ENCODE measurements around the gene ATP8A1. TPM values are rescaled to one million over a fixed set of nuclear protein-coding genes. Genes with fewer than 3 reads are reported as not detected.

The ATP8A1 gene
- total and polyA plus RNA-seq, 4 donors, result 0.65 to 15.9 (median 5.9) TPM

DNA sequence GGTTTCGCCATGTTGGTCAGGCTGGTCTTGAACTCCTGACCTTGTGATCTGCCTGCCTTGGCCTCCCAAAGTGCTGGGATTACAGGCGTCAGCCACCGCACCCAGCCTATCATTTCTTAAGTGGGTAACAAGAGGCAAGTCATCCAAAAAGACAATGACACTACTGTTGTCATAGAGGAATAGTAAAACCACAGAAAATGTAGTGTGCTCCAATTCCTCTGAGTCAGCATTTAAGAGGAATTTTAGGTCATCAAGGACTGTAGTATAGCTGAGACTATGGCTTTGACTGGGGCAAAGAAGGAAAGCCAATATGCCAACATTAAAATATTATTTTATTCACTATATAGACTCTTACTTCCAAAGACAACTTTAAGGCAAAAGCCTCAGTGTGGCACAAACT is 48.4 kb downstream of the ATP8A1 start:
- no peaks in the 10 kb centered on the region for H3K27me3 ChIP-seq (ENCODE audit: control insufficient read depth in 4 of 4, insufficient read depth in 4 of 4, low read length in 3 of 4)
- H3K4me3 ChIP-seq (ENCODE audit: low read depth in 1 of 3, low read length in 3 of 3), result no peak overlapping the region
- no peaks in the 10 kb centered on the region for H3K9me3 ChIP-seq (ENCODE audit: control insufficient read depth in 4 of 4, low read length in 3 of 4)
- DNase-seq (ENCODE audit: low spot score), result no peak
- H3K9ac ChIP-seq (ENCODE audit: low read depth in 1 of 2, low read length in 2 of 2), result no peak overlapping the region
- TF ChIP-seq HNF4A (conservative IDR thresholded peaks at IDR 0.05) (no peak), SP1 (IDR thresholded peaks at IDR 0.05) (no peak), FOXA2 (IDR thresholded peaks at IDR 0.05) (no peak), EGR1 (IDR thresholded peaks at IDR 0.05; ENCODE audit: low read depth in 2 of 2) (no peak), TAF1 (conservative IDR thresholded peaks at IDR 0.05) (no peak), RXRA (IDR thresholded peaks at IDR 0.05) (no peak), JUND (IDR thresholded peaks at IDR 0.05) (no peak), FOXA1 (IDR thresholded peaks at IDR 0.05) (no peak), HNF4G (IDR thresholded peaks at IDR 0.05) (no peak), NR2F2 (IDR thresholded peaks at IDR 0.05) (no peak)
- TF ChIP-seq, protein P1, sequence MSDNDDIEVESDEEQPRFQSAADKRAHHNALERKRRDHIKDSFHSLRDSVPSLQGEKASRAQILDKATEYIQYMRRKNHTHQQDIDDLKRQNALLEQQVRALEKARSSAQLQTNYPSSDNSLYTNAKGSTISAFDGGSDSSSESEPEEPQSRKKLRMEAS (IDR thresholded peaks at IDR 0.05), result no peak
- TF ChIP-seq, protein P2, sequence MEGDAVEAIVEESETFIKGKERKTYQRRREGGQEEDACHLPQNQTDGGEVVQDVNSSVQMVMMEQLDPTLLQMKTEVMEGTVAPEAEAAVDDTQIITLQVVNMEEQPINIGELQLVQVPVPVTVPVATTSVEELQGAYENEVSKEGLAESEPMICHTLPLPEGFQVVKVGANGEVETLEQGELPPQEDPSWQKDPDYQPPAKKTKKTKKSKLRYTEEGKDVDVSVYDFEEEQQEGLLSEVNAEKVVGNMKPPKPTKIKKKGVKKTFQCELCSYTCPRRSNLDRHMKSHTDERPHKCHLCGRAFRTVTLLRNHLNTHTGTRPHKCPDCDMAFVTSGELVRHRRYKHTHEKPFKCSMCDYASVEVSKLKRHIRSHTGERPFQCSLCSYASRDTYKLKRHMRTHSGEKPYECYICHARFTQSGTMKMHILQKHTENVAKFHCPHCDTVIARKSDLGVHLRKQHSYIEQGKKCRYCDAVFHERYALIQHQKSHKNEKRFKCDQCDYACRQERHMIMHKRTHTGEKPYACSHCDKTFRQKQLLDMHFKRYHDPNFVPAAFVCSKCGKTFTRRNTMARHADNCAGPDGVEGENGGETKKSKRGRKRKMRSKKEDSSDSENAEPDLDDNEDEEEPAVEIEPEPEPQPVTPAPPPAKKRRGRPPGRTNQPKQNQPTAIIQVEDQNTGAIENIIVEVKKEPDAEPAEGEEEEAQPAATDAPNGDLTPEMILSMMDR (IDR thresholded peaks at IDR 0.05; ENCODE audit: low read depth, low read length, missing input control), result no peak
- TF ChIP-seq, protein P3, sequence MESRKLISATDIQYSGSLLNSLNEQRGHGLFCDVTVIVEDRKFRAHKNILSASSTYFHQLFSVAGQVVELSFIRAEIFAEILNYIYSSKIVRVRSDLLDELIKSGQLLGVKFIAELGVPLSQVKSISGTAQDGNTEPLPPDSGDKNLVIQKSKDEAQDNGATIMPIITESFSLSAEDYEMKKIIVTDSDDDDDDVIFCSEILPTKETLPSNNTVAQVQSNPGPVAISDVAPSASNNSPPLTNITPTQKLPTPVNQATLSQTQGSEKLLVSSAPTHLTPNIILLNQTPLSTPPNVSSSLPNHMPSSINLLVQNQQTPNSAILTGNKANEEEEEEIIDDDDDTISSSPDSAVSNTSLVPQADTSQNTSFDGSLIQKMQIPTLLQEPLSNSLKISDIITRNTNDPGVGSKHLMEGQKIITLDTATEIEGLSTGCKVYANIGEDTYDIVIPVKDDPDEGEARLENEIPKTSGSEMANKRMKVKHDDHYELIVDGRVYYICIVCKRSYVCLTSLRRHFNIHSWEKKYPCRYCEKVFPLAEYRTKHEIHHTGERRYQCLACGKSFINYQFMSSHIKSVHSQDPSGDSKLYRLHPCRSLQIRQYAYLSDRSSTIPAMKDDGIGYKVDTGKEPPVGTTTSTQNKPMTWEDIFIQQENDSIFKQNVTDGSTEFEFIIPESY (IDR thresholded peaks at IDR 0.05), result no peak
- no peaks in the 10 kb centered on the region for H3K4me1 ChIP-seq (ENCODE audit: control insufficient read depth in 4 of 4, insufficient read depth in 4 of 4, low read length in 3 of 4)
- WGBS, result 84% methylated on average over 3 of the region's 3 CpGs
- no peak overlapping the region for H3K27ac ChIP-seq (ENCODE audit: low read depth in 1 of 2, low read length in 2 of 2)
- H3K36me3 ChIP-seq (ENCODE audit: control insufficient read depth in 4 of 4, insufficient read depth in 3 of 4, low read depth in 1 of 4, low read length in 3 of 4), result no peaks in the 10 kb centered on the region

DNA sequence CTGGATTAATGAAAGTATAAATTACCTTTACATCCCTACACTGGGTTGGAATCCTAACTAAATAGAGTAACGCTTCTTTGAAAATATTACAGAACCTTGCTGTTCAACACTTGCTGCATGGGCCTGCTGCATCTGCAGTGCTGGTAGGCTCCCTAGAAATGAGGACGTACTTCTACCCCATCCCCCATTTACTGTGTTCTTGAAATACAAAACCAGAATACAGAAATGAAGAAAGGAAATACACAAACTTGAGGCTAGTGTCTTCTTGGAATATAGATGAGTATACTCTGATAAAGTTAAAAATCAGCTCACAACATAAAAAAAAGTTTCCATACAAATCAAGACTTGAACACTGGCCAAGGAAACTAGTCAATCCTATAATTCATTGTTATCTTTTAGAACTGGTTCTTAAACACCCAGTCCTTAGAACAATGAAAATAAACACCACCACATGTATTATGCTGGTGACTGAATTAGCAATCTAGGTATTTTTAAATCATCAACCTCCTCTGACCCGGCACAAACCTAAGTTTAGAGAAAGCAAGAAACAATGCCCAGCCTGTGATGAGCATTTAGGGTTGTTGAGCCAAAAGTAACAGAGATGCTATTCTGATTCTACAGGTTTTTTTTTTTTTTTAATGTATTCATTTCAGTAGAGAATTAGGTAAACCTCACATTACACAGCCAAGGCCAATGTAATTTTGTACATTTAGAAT is 49.7 kb downstream of the ATP8A1 start:
- H3K27ac ChIP-seq (ENCODE audit: low read depth in 1 of 2, low read length in 2 of 2), result no peak overlapping the region
- no peak overlapping the region for H3K9ac ChIP-seq (ENCODE audit: low read depth in 1 of 2, low read length in 2 of 2)
- no peak for DNase-seq (ENCODE audit: low spot score)
- no peaks in the 10 kb centered on the region for H3K27me3 ChIP-seq (ENCODE audit: control insufficient read depth in 4 of 4, insufficient read depth in 4 of 4, low read length in 3 of 4)
- H3K9me3 ChIP-seq (ENCODE audit: control insufficient read depth in 4 of 4, low read length in 3 of 4), result no peaks in the 10 kb centered on the region
- H3K4me3 ChIP-seq (ENCODE audit: low read depth in 1 of 3, low read length in 3 of 3), result no peak overlapping the region
- no peaks in the 10 kb centered on the region for H3K4me1 ChIP-seq (ENCODE audit: control insufficient read depth in 4 of 4, insufficient read depth in 4 of 4, low read length in 3 of 4)
- TF ChIP-seq HNF4G (IDR thresholded peaks at IDR 0.05) (no peak), TAF1 (conservative IDR thresholded peaks at IDR 0.05) (no peak), YY1 (IDR thresholded peaks at IDR 0.05) (no peak), JUND (IDR thresholded peaks at IDR 0.05) (no peak), RXRA (IDR thresholded peaks at IDR 0.05) (no peak)
- H3K36me3 ChIP-seq (ENCODE audit: control insufficient read depth in 4 of 4, insufficient read depth in 3 of 4, low read depth in 1 of 4, low read length in 3 of 4), result no peaks in the 10 kb centered on the region
- WGBS, result 78% methylated on average over 3 of the region's 3 CpGs

DNA sequence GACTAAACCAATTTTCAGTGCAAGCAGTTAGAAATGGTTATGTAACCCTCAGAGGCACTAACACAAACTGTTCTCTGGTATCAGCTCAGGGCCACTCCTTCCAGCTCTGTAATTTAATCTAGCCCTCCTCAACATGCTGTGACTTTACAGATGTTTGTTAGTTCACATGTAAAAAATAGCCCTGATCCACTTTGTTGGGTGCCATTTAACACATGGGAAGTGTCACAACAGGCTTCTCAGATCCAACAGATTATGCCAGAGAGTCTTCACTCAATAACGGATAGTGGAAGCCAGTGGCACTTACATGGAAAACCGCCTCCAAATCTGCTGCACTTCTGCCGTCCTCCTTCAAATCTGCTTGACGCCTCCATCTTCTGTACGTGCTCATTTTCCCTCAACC is 51.6 kb downstream of the ATP8A1 start:
- Histone ChIP-seq H3K27ac (ENCODE audit: low read depth in 1 of 2, low read length in 2 of 2) (no peak overlapping the region), H3K4me3 (ENCODE audit: low read depth in 1 of 3, low read length in 3 of 3) (no peak overlapping the region), H3K4me1 (ENCODE audit: control insufficient read depth in 4 of 4, insufficient read depth in 4 of 4, low read length in 3 of 4) (no peaks in the 10 kb centered on the region), H3K27me3 (ENCODE audit: control insufficient read depth in 4 of 4, insufficient read depth in 4 of 4, low read length in 3 of 4) (peaks cover 0 to 3% (median 0%) of the 10 kb centered on the region in 4 donors), H3K9ac (ENCODE audit: low read depth in 1 of 2, low read length in 2 of 2) (no peak overlapping the region), H3K36me3 (ENCODE audit: control insufficient read depth in 4 of 4, insufficient read depth in 3 of 4, low read depth in 1 of 4, low read length in 3 of 4) (no peaks in the 10 kb centered on the region), H3K9me3 (ENCODE audit: control insufficient read depth in 4 of 4, low read length in 3 of 4) (no peaks in the 10 kb centered on the region)
- 86% methylated on average over 5 of the region's 5 CpGs for whole genome bisulfite sequencing
- no peak for DNase-seq (ENCODE audit: low spot score)
- TF ChIP-seq NR2F2 (IDR thresholded peaks at IDR 0.05) (no peak), JUND (IDR thresholded peaks at IDR 0.05) (no peak)
- TF ChIP-seq, protein P2 (IDR thresholded peaks at IDR 0.05; ENCODE audit: low read depth, low read length, missing input control), result no peak
